BLaER1 (cell line): Measurements from ENCODE around the gene TSSK6.

ENCODE experiments used
- H3K27ac ChIP-seq: shearing (Covaris generic); formaldehyde crosslinking; 2 replicates; pipeline ENCODE4 v1.8.1; 2022
- H3K27me3 ChIP-seq: shearing (Covaris generic); formaldehyde crosslinking; 2 replicates; pipeline ENCODE4 v1.8.1; 2022
- H3K36me3 ChIP-seq: shearing (Covaris generic); formaldehyde crosslinking; 2 replicates; pipeline ENCODE4 v1.8.1; 2022
- H3K4me1 ChIP-seq: shearing (Covaris generic); formaldehyde crosslinking; 2 replicates; pipeline ENCODE4 v1.8.1; 2022
- H3K4me2 ChIP-seq: shearing (Covaris generic); formaldehyde crosslinking; 2 replicates; pipeline ENCODE4 v1.8.1; 2022
- H3K4me3 ChIP-seq: shearing (Covaris generic); formaldehyde crosslinking; 2 replicates; pipeline ENCODE4 v1.8.1; 2022
- H3K9ac ChIP-seq: shearing (Covaris generic); formaldehyde crosslinking; 2 replicates; pipeline ENCODE4 v1.8.1; 2022
- H3K9me3 ChIP-seq: shearing (Covaris generic); formaldehyde crosslinking; 2 replicates; pipeline ENCODE4 v1.8.1; 2022
- H4K20me1 ChIP-seq: shearing (Covaris generic); formaldehyde crosslinking; 2 replicates; pipeline ENCODE4 v1.8.1; 2022
- Cebpa-rat ChIP-seq: shearing (Covaris generic); IDR thresholded peaks from 2 replicates; pipeline ENCODE4 v1.8.1; 2022

Gene TSSK6

DNA sequence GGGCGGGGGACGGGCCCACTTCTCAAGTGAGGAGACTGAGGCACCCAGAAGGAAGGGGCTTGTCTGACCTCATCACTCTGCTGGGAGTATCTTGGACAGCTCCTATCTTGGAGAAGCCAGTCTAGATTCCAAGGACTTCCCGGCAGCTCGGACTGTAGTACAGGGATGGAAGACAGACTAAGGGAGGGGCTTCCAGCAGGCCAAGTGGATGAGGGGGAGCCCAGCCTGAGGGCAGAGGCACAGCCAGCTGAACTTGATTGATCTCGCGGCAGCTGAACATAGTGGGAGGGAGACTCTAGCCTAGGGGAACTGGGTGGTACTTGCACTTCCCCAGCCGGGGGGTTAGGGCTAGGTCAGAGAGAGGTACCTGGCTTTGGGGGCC is 23.4 kb upstream of the TSSK6 start:
- Histone ChIP-seq H3K27ac (no peak overlapping the region), H3K27me3 (peaks cover 35% of the 10 kb centered on the region), H3K4me1 (peaks cover 26% of the 10 kb centered on the region), H3K4me2 (peak overlapping the region; percentile 54), H3K4me3 (no peak overlapping the region), H3K9ac (no peak overlapping the region), H4K20me1 (no peaks in the 10 kb centered on the region), H3K36me3 (peaks cover 14% of the 10 kb centered on the region; the same call in 1 of the 2 replicates), H3K9me3 (no peaks in the 10 kb centered on the region)
- TF ChIP-seq Cebpa-rat = no peak

- no peak within 1 kb of the TSS for H3K27ac ChIP-seq
- peaks cover 32% of the 10 kb centered on the region for H3K4me1 ChIP-seq
- H3K4me2 ChIP-seq = peak within 1 kb of the TSS; percentile 54
- H3K4me3 ChIP-seq = peak within 1 kb of the TSS; percentile 56
- H3K9ac ChIP-seq = no peak within 1 kb of the TSS
- H3K27me3 ChIP-seq = peaks cover 35% of the 10 kb centered on the region
- TF ChIP-seq Cebpa-rat = no peak
- peaks cover 14% of the 10 kb centered on the region; the same call in 1 of the 2 replicates for H3K36me3 ChIP-seq
- H3K9me3 ChIP-seq = no peaks in the 10 kb centered on the region
- no peaks in the 10 kb centered on the region for H4K20me1 ChIP-seq
Observed at GRCh38 chr19:19538061-19538784, 22.9 kb upstream of the TSSK6 start, which contains the start of gene CILP2. Gene CILP2 (plus strand): TSS chr19:19538265. CDS start chr19:19538350, 85 bp downstream.

DNA sequence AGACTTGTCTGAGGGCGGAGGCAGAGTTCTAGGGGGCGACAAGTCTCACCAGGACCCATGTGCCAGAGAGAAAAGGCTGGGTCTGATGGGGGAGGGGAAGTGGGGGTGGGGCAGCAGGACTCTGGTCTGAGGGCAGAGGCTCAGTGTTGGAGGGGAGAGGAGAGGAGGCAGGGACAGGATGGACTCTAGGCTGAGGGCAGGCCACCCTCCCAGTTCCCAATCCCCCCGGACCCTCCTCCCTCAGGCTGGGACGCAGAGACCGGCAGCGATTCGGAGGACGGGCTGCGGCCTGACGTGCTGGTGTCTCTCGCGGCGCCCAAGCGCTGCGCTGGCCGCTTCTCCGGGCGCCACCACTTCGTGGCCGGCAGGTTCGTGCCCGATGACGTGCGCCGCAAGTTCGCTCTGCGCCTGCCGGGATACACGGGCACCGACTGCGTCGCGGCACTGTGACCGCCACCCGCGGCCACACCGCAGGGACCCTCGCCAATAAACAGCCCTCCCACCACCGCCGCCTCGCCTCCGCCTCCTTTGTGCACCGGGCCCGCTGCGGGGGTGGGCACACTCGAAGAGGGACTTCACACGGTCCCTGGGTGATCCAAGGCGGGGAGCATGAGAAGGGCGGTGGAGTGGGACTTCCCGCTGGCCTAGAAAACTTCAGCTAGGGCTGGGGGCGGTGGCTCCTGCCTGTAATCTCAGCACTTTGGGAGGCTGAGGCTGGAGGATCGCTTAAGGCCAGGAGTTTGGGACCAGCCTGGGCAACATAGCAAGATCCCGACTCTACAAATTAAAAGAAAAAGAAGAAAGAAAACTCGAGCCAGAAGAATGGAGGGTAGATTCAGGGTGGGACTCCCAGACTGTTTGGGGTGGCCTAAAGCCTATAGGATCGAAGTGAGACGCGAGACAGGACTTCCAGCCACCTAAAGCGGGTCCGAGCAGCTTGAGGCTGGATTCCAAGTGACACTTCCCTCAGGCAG is 22.0 kb upstream of the TSSK6 start:
- Histone ChIP-seq H3K4me2 (peak overlapping the region; percentile 54), H3K4me3 (no peak overlapping the region), H3K27me3 (peaks cover 35% of the 10 kb centered on the region), H3K27ac (no peak overlapping the region), H3K9me3 (no peaks in the 10 kb centered on the region), H3K4me1 (peaks cover 38% of the 10 kb centered on the region), H3K36me3 (peaks cover 14% of the 10 kb centered on the region; the same call in 1 of the 2 replicates), H4K20me1 (no peaks in the 10 kb centered on the region), H3K9ac (no peak overlapping the region)
- TF ChIP-seq Cebpa-rat = no peak

GRCh38 chr19:19535311-19536191 is 20.2 kb upstream of the TSSK6 start:
- TF ChIP-seq Cebpa-rat = no peak
- H3K27ac ChIP-seq = no peak overlapping the region
- peaks cover 36% of the 10 kb centered on the region for H3K4me1 ChIP-seq
- H4K20me1 ChIP-seq = no peaks in the 10 kb centered on the region
- H3K36me3 ChIP-seq = peaks cover 20% of the 10 kb centered on the region; the same call in 1 of the 2 replicates
- H3K4me3 ChIP-seq = no peak overlapping the region
- H3K9me3 ChIP-seq = no peaks in the 10 kb centered on the region
- no peak overlapping the region for H3K4me2 ChIP-seq
- H3K9ac ChIP-seq = no peak overlapping the region
- peaks cover 35% of the 10 kb centered on the region for H3K27me3 ChIP-seq

GRCh38 chr19:19534556-19535265 is 19.4 kb upstream of the TSSK6 start:
- TF ChIP-seq Cebpa-rat = no peak
- H3K9me3 ChIP-seq = no peaks in the 10 kb centered on the region
- H3K4me1 ChIP-seq = peaks cover 43% of the 10 kb centered on the region
- peaks cover 30% of the 10 kb centered on the region for H3K27me3 ChIP-seq
- peaks cover 24% of the 10 kb centered on the region for H3K36me3 ChIP-seq
- H3K4me2 ChIP-seq = no peak overlapping the region
- no peak overlapping the region for H3K27ac ChIP-seq
- H4K20me1 ChIP-seq = no peaks in the 10 kb centered on the region
- H3K9ac ChIP-seq = no peak overlapping the region
- no peak overlapping the region for H3K4me3 ChIP-seq

- peaks cover 51% of the 10 kb centered on the region for H3K4me1 ChIP-seq
- peak overlapping the region; percentile 68 for H3K4me2 ChIP-seq
- no peak overlapping the region for H3K9ac ChIP-seq
- H3K36me3 ChIP-seq = peaks cover 32% of the 10 kb centered on the region
- no peaks in the 10 kb centered on the region for H3K9me3 ChIP-seq
- no peak overlapping the region for H3K27ac ChIP-seq
- peaks cover 22% of the 10 kb centered on the region for H3K27me3 ChIP-seq
- TF ChIP-seq Cebpa-rat = no peak
- H3K4me3 ChIP-seq = no peak overlapping the region
- no peaks in the 10 kb centered on the region for H4K20me1 ChIP-seq
Observed at GRCh38 chr19:19533841-19534240, 18.5 kb upstream of the TSSK6 start.

DNA sequence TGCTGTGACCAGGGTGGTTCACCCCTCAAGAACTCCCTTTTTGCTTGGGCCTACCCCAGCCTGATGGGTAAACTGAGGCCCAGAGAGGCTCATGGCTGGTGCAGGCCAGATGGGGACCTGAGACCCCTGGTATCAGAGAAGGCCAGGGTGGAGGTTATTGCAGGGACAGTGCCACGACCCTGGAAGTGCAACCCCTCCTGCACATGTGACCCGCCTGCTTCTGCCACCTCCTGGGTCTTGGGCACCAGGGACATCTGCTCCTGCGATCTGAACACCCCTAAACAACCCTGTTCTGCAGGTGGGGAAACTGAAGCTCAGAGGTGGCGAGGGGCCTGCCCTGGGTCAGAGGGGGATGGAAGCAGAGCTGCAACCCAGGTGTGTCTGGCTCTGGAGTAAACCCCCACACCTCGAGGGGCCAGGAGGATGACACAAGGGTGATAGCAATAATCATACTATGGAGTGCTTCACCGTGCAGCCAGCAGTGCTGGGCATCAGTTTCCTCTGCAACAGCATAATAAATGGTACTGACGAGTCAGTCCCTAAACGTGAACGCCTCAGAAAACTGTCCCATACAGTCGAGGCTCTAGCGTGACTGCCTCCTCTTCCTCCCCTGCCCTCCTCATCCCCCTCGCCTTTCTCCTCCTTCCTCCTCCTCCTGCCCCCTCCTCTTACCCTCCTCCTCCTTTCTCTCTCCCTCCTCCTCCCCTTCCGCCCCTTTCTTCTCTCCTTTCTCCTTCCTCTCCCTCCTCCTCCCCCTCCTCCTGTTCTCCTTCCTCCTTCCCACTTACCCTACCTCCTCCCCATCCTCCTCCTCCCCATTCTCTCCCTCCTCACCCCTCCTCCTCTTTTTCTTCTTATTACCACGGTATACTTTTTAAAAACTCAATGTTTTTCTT is 17.7 kb upstream of the TSSK6 start:
- Histone ChIP-seq H3K4me2 (peak overlapping the region; percentile 68), H3K9ac (0 out of 2 replicates have a peak overlapping the region, but pooled peaks have one; percentile 38), H3K27ac (no peak overlapping the region), H3K4me3 (no peak overlapping the region), H3K36me3 (peaks cover 40% of the 10 kb centered on the region), H3K9me3 (no peaks in the 10 kb centered on the region), H4K20me1 (no peaks in the 10 kb centered on the region), H3K4me1 (peaks cover 48% of the 10 kb centered on the region), H3K27me3 (peaks cover 14% of the 10 kb centered on the region)
- TF ChIP-seq Cebpa-rat = no peak
